OCI-LY3 (cell line): Measurements from ENCODE around the gene RERE.

Experiments
- EZH2phosphoT487 ChIP-seq: fragments of 200-600 bp; shearing (Covaris generic); IDR thresholded peaks from 2 replicates; pipeline ENCODE4 v1.6.1; 2018; ENCODE audit warnings: antibody characterized with exemption, mixed run types, low read depth
- TF ChIP-seq, protein P1 (sequence below): fragments of 200-600, 300-600 bp; sonication (generic); IDR thresholded peaks from 2 replicates; pipeline ENCODE4 v1.5.1; 2014; ENCODE audit warnings: antibody characterized with exemption, low read length, low read depth

DNA sequence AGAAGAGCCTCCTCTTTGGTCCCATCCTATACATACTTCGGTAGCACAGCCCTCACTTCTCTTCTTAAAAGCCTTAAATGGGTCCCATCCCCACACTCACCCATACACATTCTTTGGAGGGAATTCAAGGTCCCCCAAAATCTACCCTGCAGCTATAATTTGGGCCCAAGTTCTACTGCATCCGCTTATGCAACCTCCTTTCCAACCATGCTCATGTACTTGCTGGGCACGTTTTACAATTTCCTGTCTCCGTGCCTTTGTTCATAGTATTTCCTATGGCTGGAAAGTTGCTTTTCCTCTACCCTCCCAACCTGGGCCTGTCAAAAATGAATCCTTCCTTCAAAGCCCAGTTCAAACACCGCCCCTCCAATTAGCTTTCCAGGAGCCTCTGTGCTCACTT is 399.8 kb downstream of the RERE start:
- TF ChIP-seq, protein P1, sequence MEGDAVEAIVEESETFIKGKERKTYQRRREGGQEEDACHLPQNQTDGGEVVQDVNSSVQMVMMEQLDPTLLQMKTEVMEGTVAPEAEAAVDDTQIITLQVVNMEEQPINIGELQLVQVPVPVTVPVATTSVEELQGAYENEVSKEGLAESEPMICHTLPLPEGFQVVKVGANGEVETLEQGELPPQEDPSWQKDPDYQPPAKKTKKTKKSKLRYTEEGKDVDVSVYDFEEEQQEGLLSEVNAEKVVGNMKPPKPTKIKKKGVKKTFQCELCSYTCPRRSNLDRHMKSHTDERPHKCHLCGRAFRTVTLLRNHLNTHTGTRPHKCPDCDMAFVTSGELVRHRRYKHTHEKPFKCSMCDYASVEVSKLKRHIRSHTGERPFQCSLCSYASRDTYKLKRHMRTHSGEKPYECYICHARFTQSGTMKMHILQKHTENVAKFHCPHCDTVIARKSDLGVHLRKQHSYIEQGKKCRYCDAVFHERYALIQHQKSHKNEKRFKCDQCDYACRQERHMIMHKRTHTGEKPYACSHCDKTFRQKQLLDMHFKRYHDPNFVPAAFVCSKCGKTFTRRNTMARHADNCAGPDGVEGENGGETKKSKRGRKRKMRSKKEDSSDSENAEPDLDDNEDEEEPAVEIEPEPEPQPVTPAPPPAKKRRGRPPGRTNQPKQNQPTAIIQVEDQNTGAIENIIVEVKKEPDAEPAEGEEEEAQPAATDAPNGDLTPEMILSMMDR: no peak
- no peak for TF ChIP-seq EZH2phosphoT487
